GM18858 (cell line): ENCODE results near the gene MTA1.

Experiments used
- ATAC-seq: cut with Tn5 transposase; IDR thresholded peaks from one replicate; pipeline ENCODE4 v1.9.1; 2021; ENCODE audit not compliant: unreplicated experiment

Gene MTA1

DNA sequence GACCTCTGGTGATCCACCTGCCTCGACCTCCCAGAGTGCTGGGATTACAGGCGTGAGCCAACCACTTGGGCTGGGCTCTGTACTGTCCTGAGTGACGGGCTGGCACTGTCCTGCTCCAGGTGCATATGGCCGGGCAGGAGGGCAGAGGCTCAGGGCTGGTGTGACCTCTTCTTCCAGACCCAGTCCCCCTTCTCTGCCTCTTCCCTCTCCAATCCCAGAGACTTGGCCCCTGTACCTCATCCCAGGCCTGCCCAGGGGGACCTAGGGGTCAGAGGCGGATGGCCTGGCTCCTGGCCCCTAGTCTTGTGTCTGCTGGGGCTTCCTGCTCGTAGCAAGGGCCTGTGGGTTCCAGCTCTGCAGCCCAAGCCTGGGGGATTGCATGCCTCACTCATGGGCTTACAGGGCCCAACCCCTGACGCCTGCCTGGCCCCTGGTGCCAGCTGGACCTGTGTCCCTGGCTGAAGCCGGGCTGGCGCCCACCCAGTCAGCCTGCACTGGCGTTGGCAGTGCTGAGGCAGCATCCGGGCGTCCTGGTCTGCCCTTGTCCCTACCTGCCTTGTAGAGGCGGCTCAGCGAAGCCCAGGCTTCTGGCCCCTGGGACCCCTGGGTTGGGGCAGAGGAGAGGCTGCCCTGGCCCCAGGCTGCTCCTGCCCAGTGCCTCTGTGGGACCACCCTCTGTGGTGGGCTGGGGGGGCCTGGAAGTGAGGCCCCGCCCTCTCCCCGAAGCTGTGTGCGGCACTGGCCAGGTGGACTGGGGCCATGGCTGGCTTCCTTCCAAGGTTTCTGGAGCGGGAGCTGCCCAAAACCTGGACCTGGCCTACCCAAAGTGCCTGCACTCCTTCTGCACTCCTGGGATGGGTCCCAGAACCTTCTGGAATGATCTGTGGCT, 75.7 kb downstream of the MTA1 start:
- no peak for ATAC-seq

- ATAC-seq = no peak
Measured at GRCh38 chr14:105495990-105496830, 76.6 kb downstream of the MTA1 start.

- no peak for ATAC-seq
Measured at GRCh38 chr14:105496831-105497591, 77.4 kb downstream of the MTA1 start.

GRCh38 chr14:105497671-105498429, 78.2 kb downstream of the MTA1 start:
- ATAC-seq = no peak

DNA sequence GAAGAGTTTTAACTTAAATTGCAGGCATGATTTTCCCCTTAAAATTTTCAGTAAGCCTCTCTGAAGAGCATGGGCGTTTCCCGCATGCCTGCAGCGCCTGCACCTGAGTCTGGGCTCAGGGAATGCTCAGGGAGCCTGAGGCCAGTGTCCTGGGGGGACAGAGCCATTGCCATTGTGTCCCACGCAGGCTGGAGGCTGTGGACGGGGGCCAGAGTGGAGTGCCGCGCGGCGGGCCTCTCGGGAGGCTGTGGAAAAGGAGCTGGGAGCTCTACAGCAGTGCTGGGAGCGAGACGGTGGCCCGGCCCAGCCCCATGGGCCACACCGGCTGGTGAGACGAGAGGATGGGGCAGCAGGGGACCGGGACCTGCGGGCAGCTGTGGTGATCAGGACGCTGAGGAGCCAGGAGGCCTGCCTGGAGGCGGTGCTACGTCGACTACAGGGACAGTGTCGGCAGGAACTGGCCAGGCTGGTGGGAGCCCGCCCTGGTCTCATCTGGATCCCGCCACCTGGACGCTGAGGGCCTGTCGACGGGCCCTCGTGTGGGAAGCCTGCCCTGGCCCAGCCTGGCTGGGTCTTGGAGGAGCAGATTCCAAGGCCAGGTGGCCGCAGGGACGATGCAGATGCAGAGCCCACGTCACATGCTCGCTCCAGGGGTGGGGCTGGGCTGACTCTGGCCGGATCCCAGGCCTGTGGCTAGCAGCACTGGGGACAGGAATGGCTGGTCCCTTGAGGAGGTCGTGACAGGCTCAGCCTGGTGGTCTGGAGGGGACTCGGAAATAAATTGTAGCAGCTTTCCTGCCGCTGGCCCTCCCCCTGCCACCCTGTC, 79.0 kb downstream of the MTA1 start:
- ATAC-seq = no peak

DNA sequence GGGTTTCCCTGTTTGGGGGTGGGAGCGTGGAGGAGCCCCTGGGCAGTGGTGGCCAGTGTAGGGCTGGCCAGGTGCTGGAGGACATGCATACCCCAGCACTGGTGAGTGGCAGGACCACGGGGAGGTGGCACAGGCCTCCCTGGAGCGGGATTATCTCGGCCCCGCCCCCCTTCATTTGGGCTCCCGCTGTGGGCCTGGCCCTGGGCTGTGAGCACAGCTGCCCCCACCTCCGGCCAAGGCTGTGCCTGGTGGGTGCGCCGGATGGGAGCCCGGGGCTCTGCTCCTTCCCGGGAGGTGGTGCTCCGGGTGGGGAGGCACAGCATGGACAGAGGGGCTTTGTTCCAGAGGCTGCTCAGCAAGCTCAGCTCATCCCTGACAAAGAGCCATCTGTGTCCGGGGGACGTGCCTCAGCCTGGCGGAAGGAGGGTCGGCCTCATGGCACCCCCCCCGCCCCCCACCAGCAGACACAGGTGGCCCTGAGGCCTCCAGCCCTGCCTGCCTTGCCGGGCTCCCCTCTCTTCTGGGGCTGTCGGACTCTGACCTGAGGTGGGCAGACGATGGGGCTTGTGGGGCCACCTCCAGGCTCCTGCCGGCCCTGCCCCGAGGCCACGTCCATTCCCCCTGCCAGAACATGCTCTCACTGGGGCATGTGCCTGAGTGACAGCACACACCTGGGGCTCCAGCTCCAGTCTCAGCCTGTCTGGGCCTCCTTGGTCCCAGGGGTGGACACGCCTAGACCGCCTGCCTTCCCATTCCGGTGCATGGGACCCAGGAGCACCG, 79.8 kb downstream of the MTA1 start:
- ATAC-seq = no peak

DNA sequence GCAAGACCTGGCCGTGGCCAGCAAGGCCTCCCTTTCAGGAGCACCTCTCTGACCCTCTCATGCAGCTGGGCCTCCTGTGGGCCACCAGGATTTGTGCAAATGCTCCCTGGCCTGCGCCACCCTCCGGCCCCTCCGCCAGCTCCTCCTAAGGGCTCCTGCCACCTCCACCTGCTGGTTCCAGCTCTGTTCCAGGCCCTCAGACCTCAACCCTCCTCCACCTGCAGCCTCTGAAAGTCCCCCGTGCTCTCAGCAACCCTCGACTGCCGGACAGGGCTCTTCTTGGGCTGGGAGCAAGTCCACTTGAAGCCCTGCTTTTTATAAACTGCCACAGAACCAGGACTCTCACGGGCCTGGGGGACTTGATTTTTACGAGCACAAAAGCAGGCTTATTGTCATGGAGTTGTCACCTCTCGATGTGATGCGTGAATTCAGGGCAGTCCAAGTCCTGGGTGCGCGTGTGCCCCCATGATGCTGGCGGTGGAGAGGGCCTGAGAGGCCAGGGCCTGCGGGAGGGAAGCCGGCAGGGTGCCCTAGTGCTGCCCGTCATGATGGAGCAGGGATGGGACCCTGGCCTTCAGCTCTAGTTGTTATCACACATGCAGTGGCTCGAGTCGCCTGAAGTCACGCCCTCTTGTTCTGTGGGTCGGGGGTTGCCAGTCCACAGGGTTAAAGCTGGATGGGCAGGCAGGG, 80.6 kb downstream of the MTA1 start:
- no peak for ATAC-seq

DNA sequence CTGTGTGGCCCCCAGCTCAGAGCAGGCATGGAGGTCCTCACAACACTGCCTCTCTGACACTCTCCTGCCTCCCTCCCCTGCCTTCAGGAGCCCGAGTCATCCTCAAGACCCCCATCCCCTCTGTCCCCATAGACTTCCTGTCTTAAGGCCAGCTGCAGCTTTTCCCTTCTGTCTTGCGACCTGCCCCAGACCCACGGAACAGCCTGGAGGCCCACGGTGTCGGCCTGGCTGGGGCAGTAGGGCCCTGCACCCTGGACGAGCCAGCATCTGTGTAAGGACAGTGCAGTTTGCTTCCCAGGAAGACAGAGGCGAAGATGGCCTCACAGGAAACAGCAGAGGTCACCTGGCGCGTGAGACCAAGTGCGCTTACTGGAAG, 81.1 kb downstream of the MTA1 start:
- no peak for ATAC-seq

DNA sequence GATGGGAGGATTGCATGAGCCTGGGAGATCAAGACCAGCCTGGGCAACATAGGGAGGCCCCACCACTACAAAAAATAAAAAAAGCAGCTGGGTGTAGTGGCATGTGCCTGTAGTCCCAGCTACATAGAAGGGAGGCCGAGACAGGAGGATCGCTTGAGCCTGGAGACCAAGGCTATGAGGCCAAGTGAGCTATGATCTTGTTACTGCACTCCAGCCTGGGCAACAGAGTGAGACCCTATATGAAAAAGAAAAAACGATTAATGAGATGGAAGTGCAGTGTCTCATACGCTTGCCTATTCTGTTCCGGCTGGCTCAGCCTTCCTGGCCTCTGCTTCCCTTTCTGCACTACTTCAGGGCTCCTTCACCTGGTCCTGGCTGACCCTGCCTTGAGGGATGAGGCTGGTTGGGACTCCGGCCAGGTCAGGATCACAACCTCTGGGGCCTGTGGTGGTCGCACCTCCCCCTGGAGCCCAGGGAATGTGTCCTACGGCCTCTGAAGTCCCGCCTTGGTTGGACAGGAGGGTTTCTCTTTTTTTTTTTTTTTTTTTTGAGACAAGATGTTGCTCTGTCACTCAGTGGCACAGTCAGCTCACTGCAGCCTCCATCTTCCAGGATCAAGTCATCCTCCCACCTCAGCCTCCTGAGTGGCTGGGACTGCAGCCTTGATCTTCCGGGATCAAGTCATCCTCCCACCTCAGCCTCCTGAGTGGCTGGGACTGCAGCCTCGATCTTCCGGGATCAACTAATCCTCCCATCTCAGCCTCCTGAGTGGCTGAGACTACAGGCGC, 82.1 kb downstream of the MTA1 start:
- ATAC-seq = no peak

DNA sequence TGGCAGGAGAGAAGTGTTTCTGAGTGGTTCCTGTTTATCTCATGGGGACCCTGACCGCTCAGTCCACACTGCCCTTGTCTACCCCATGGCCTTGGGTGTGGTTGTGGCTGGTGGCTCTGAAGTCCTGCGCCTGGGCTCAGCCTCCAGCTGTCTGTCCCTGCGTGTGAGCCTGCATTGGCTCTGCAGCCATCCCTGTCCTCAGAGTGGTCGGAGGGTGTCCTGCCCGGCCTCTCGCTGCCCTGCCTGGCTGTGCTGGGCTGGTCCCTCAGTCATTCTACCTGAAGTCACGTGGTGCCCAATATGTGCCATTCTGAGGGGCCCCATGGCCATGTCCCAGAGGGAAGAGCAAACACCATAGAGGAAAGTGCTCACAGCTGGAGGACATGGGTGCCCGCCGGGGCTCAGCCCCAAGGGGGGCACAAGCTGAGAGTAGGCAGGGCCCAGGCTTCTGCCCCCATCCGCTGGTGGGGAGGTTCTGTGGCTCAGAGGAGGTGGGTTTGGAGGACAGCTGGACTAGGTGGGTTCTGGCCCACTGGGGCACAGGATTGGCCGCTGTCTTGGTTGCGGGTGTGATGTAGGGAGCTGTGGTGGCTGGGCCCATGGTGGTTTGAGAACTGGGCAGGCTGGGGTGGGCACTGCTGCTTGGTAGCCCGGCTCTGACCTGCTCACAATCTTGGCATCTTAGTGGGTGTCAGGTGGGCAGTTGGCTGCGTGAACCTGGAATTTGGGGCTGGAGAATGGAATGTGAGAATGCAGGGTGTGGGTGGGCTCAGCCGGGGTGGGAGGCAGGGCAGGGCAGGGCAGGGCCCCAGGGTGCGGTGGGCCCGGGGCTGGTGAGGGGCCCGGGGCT, 83.0 kb downstream of the MTA1 start:
- no peak for ATAC-seq

GRCh38 chr14:105503296-105503640, 83.6 kb downstream of the MTA1 start:
- ATAC-seq = no peak

DNA sequence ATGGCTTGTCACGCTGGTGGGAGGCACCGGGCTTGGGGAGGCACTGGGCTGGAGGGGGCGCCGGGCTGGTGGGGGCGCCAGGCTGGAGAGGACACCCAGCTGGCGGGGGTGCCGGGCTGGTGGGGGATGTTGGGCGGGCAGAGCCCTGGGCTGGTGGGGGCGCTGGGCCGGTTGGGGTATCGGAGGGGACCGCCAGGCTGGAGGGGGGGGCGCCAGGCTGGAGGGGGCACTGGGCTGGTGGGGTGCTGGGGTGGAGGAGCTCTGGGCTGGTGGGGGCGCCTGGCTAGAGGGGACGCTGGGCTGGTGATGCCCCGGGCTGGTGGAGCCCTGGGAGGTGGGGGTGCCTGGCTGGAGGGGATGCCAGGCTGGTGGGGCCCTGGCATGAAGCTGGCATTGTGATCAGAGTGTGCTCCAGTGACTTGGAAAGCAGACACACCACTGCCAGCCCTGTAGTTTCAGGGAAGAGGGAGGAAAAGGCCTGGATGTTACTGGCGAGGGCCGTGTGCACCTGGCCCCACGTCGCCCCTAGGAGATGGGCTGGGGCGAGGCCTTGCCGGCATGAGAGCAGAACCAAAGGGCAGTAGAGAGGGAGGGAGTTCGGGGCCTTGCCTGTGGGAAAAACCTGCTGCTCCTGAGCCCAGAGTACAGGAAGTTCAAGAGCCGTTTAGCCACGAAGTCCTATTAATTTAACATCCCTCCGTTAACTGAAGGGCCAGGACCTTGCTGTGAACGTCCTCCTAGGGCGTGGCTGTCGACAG, 84.5 kb downstream of the MTA1 start:
- no peak for ATAC-seq

GRCh38 chr14:105505101-105505500, 85.5 kb downstream of the MTA1 start:
- ATAC-seq = no peak

GRCh38 chr14:105507247-105507646, 87.6 kb downstream of the MTA1 start:
- ATAC-seq = no peak

- ATAC-seq = no peak
Measured at GRCh38 chr14:105508069-105508468, 88.4 kb downstream of the MTA1 start.

DNA sequence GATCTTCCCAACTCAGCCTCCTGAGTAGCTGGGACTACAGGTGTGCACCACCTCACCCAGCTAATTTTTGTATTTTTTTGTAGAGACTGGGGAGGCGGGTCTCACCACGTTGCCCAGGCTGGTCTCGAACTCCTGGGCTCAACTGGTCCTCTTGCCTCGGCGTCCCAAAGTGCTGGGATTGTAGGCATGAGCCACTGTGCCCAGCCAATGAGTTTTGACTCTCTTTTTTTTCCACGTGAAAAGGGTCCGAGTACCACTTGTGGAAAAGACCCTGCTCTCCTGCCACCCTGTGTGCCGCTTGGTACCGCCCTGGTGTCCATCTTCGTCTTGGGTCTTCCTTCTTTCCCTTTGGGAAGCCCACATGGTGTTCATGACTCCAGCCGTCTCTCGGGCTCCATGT, 89.0 kb downstream of the MTA1 start:
- ATAC-seq = no peak
